ENCODE results near the gene RND3. TPM values are rescaled to one million over a fixed set of nuclear protein-coding genes. Genes with fewer than 3 reads are reported as not detected.

Gene RND3
- total RNA-seq, 1 donor from 2014 or later, result 26.9 TPM

GRCh38 chr2:150491943-150492342, 4.5 kb upstream of the RND3 start:
- peaks cover 4% of the 10 kb centered on the region for H3K4me1 ChIP-seq
- H3K9me3 ChIP-seq (replicated peaks), result no peaks in the 10 kb centered on the region
- no peaks in the 10 kb centered on the region for H3K27me3 ChIP-seq (ENCODE audit: low read depth)
- intact Hi-C loops (cut with micrococcal nuclease), result no loop called here
- TF ChIP-seq CTCF (IDR thresholded peaks at IDR 0.05; ENCODE audit: borderline replicate concordance), result no peak
- H3K36me3 ChIP-seq, result no peaks in the 10 kb centered on the region
- no peak for DNase-seq
- no peak overlapping the region for H3K27ac ChIP-seq (replicated peaks)
- H3K4me3 ChIP-seq, result no peak overlapping the region

GRCh38 chr2:150491430-150491829, 4.0 kb upstream of the RND3 start:
- Histone ChIP-seq H3K9me3 (replicated peaks) (no peaks in the 10 kb centered on the region), H3K27me3 (ENCODE audit: low read depth) (no peaks in the 10 kb centered on the region), H3K27ac (replicated peaks) (no peak overlapping the region), H3K36me3 (no peaks in the 10 kb centered on the region), H3K4me3 (no peak overlapping the region), H3K4me1 (peaks cover 7% of the 10 kb centered on the region)
- intact Hi-C loops (cut with micrococcal nuclease), result no loop called here
- TF ChIP-seq CTCF (IDR thresholded peaks at IDR 0.05; ENCODE audit: borderline replicate concordance), result no peak
- no peak for DNase-seq

- peaks cover 16% of the 10 kb centered on the region for H3K4me1 ChIP-seq
- H3K27me3 ChIP-seq (ENCODE audit: low read depth), result no peaks in the 10 kb centered on the region
- intact Hi-C loops (cut with micrococcal nuclease), result no loop called here
- no peak for DNase-seq
- H3K9me3 ChIP-seq (replicated peaks), result no peaks in the 10 kb centered on the region
- no peak overlapping the region for H3K4me3 ChIP-seq
- no peaks in the 10 kb centered on the region for H3K36me3 ChIP-seq
- no peak for TF ChIP-seq CTCF (IDR thresholded peaks at IDR 0.05; ENCODE audit: borderline replicate concordance)
- H3K27ac ChIP-seq (replicated peaks), result no peak overlapping the region
Measured at GRCh38 chr2:150490466-150490865, 3.0 kb upstream of the RND3 start.

GRCh38 chr2:150486539-150487484, 655 bp downstream of the RND3 start:
- Histone ChIP-seq H3K27ac (replicated peaks) (peak overlapping the region; percentile 97), H3K4me1 (peaks cover 49% of the 10 kb centered on the region), H3K36me3 (no peaks in the 10 kb centered on the region), H3K27me3 (ENCODE audit: low read depth) (no peaks in the 10 kb centered on the region), H3K9me3 (replicated peaks) (no peaks in the 10 kb centered on the region), H3K4me3 (peak overlapping the region; percentile 84)
- no peak for TF ChIP-seq CTCF (IDR thresholded peaks at IDR 0.05; ENCODE audit: borderline replicate concordance)
- no peak for DNase-seq
- intact Hi-C loops (cut with micrococcal nuclease), result loop anchor here (5.0 kb wide), 2 partner anchors 690 to 890 kb away; no protein-coding TSS in a partner anchor

GRCh38 chr2:150485871-150486538, 1.5 kb downstream of the RND3 start:
- Histone ChIP-seq H3K4me1 (peaks cover 58% of the 10 kb centered on the region), H3K4me3 (peak overlapping the region; percentile 84), H3K9me3 (replicated peaks) (no peaks in the 10 kb centered on the region), H3K27ac (replicated peaks) (peak overlapping the region; percentile 97), H3K27me3 (ENCODE audit: low read depth) (no peaks in the 10 kb centered on the region), H3K36me3 (no peaks in the 10 kb centered on the region)
- TF ChIP-seq CTCF (IDR thresholded peaks at IDR 0.05; ENCODE audit: borderline replicate concordance), result peak; percentile 27
- intact Hi-C loops (cut with micrococcal nuclease), result loop anchor here (5.0 kb wide), 2 partner anchors 689 to 889 kb away; no protein-coding TSS in a partner anchor
- peak; percentile 81 for DNase-seq
